T-helper 1 cell (primary cell): ENCODE results near the gene PHF2.
"Not testable (repeated sequence)": the region's sequence is repeated elsewhere in the genome, so short reads cannot be mapped to it uniquely, and the experiment has no call there.

Source experiments
- DNase-seq, 5 donors: peaks; one replicate each; pipeline ENCODE4 v3.0.0-alpha.2; 2012 to 2020

PHF2 gene

GRCh38 chr9:93653760-93654159 lies 77.4 kb downstream of the PHF2 start:
- peak in 1 of 5 donors; percentile 2 for DNase-seq

- DNase-seq, result peak in 2 of 5 donors; percentile 4 to 6
Measured at GRCh38 chr9:93654351-93654961, 78.1 kb downstream of the PHF2 start.

GRCh38 chr9:93655621-93656425 lies 79.4 kb downstream of the PHF2 start:
- DNase-seq, result peak in 2 of 5 donors; percentile 4 to 9

- peak in 2 of 5 donors; percentile 3 to 4 for DNase-seq
Measured at GRCh38 chr9:93656426-93657239, 80.2 kb downstream of the PHF2 start.

- DNase-seq, result peak in 2 of 5 donors; percentile 4 to 8
Measured at GRCh38 chr9:93657331-93658111, 81.1 kb downstream of the PHF2 start.

- DNase-seq, result peak in 1 of 5 donors; percentile 3
Measured at GRCh38 chr9:93658184-93658925, 82.0 kb downstream of the PHF2 start.

GRCh38 chr9:93659044-93659836 lies 82.9 kb downstream of the PHF2 start:
- peak in 2 of 5 donors; percentile 3 to 7 for DNase-seq

- DNase-seq, result peak in 1 of 5 donors; percentile 2
Measured at GRCh38 chr9:93659837-93660177, 83.4 kb downstream of the PHF2 start.

GRCh38 chr9:93660352-93661046 lies 84.1 kb downstream of the PHF2 start:
- DNase-seq, result peak in 2 of 5 donors; percentile 2 to 4

- DNase-seq, result no peak
Measured at GRCh38 chr9:93661591-93661990, 85.2 kb downstream of the PHF2 start.

- no peak for DNase-seq
Measured at GRCh38 chr9:93662016-93662638, 85.7 kb downstream of the PHF2 start.

GRCh38 chr9:93662952-93663572 lies 86.7 kb downstream of the PHF2 start:
- DNase-seq, result no peak

GRCh38 chr9:93663877-93664548 lies 87.6 kb downstream of the PHF2 start:
- peak in 2 of 5 donors; percentile 3 to 7 for DNase-seq

- DNase-seq, result peak in 1 of 5 donors; percentile 3
Measured at GRCh38 chr9:93664549-93665120, 88.3 kb downstream of the PHF2 start.

GRCh38 chr9:93665128-93665636 lies 88.8 kb downstream of the PHF2 start:
- no peak for DNase-seq

- peak in 1 of 5 donors; percentile 6 for DNase-seq
Measured at GRCh38 chr9:93665637-93666438, 89.5 kb downstream of the PHF2 start.

GRCh38 chr9:93666439-93666784 lies 90.0 kb downstream of the PHF2 start:
- not testable (repeated sequence) for DNase-seq
